Astrocyte of the spinal cord (primary cell): ENCODE measurements around the gene USP13.

ENCODE experiments used
- DNase-seq: peaks from one replicate; pipeline ENCODE4 v3.0.0; 2011; ENCODE audit warnings: low read depth, low spot score
- H3K4me3 ChIP-seq: 2 replicates; pipeline ENCODE4 v1.5.1; 2011; ENCODE audit warnings: low read depth, mild to moderate bottlenecking, low read length, moderate library complexity
- CTCF ChIP-seq: IDR thresholded peaks from 2 replicates; pipeline ENCODE4 v1.5.1; 2012; ENCODE audit warnings: low read depth, mild to moderate bottlenecking, low read length, inconsistent platforms
- in situ Hi-C: cut with HindIII; loops from 2 replicates; pipeline ENCODE4 v1.10.0; 2017; ENCODE audit warnings: low sequenced_read_pairs

The USP13 gene

GRCh38 chr3:179796421-179796820 lies 143.6 kb downstream of the USP13 start:
- no peak for TF ChIP-seq CTCF
- H3K4me3 ChIP-seq, result no peak overlapping the region
- in situ Hi-C loops, result no loop called here
- no peak for DNase-seq

GRCh38 chr3:179797192-179797591 lies 144.4 kb downstream of the USP13 start:
- no peak for TF ChIP-seq CTCF
- no peak for DNase-seq
- in situ Hi-C loops, result no loop called here
- H3K4me3 ChIP-seq, result no peak overlapping the region

GRCh38 chr3:179801263-179801662 lies 148.4 kb downstream of the USP13 start:
- DNase-seq, result peak; percentile 72
- no peak for TF ChIP-seq CTCF
- in situ Hi-C loops, result no loop called here
- no peak overlapping the region for H3K4me3 ChIP-seq

GRCh38 chr3:179801856-179802255 lies 149.0 kb downstream of the USP13 start:
- no peak overlapping the region for H3K4me3 ChIP-seq
- DNase-seq, result no peak
- TF ChIP-seq CTCF, result no peak
- in situ Hi-C loops, result no loop called here

- peak; percentile 39 for DNase-seq
- H3K4me3 ChIP-seq, result no peak overlapping the region
- no peak for TF ChIP-seq CTCF
- in situ Hi-C loops, result no loop called here
These were observed 153.3 kb downstream of the USP13 start for GRCh38 chr3:179806177-179806576.

GRCh38 chr3:179807588-179807987 lies 154.7 kb downstream of the USP13 start:
- no peak for TF ChIP-seq CTCF
- DNase-seq, result no peak
- no peak overlapping the region for H3K4me3 ChIP-seq
- in situ Hi-C loops, result no loop called here

- in situ Hi-C loops, result no loop called here
- no peak overlapping the region for H3K4me3 ChIP-seq
- no peak for TF ChIP-seq CTCF
- no peak for DNase-seq
These were observed 156.8 kb downstream of the USP13 start for GRCh38 chr3:179809639-179810038.
